Neural progenitor cell (in vitro differentiated cells): ENCODE results near the gene PPP5C. TPM values are rescaled to one million over a fixed set of nuclear protein-coding genes. Genes with fewer than 3 reads are reported as not detected.

Source experiments
- DNase-seq: peaks from one replicate; pipeline ENCODE4 v3.0.0-alpha.2; 2016; ENCODE audit warnings: low spot score
- H2AFZ ChIP-seq: fragments of 200-600 bp; sonication (generic); replicated peaks from 2 replicates; pipeline ENCODE4 v1.6.1; 2016; ENCODE audit warnings: antibody characterized with exemption
- H3F3A ChIP-seq: fragments of 200-600 bp; sonication (generic); 2 replicates; pipeline ENCODE4 v1.6.1; 2016; ENCODE audit warnings: antibody characterized with exemption, low read depth
- H3K27ac ChIP-seq: fragments of 200-600 bp; sonication (generic); 2 replicates; pipeline ENCODE4 v1.5.1; 2016; ENCODE audit warnings: mild to moderate bottlenecking
- H3K27me3 ChIP-seq: fragments of 200-600 bp; sonication (generic); 2 replicates; pipeline ENCODE4 v1.6.1; 2016; ENCODE audit warnings: mild to moderate bottlenecking, moderate library complexity
- H3K36me3 ChIP-seq: fragments of 200-600 bp; sonication (generic); 2 replicates; pipeline ENCODE4 v1.5.1; 2016
- H3K4me1 ChIP-seq: fragments of 200-600 bp; sonication (generic); 2 replicates; pipeline ENCODE4 v1.6.1; 2016; ENCODE audit warnings: mixed run types
- H3K4me2 ChIP-seq: fragments of 200-600 bp; sonication (generic); 2 replicates; pipeline ENCODE4 v1.6.1; 2016
- H3K4me3 ChIP-seq: fragments of 200-600 bp; sonication (generic); 2 replicates; pipeline ENCODE4 v1.5.1; 2016
- H3K79me2 ChIP-seq: fragments of 200-600 bp; sonication (generic); 2 replicates; pipeline ENCODE4 v1.6.1; 2016; ENCODE audit warnings: low read depth
- H3K9ac ChIP-seq: fragments of 200-600 bp; sonication (generic); 2 replicates; pipeline ENCODE4 v1.6.1; 2016
- H3K9me3 ChIP-seq: fragments of 200-600 bp; sonication (generic); 2 replicates; pipeline ENCODE4 v1.5.1; 2016; ENCODE audit warnings: low read depth
- H4K20me1 ChIP-seq: fragments of 200-600 bp; sonication (generic); 2 replicates; pipeline ENCODE4 v1.6.1; 2016; ENCODE audit warnings: low read depth
- H3K27ac Mint-ChIP-seq: 3 replicates; pipeline ENCODE4 v1.8.0; 2021; ENCODE audit warnings: mixed read lengths
- H3K27me3 Mint-ChIP-seq: 2 replicates; pipeline ENCODE4 v1.8.0; 2022; ENCODE audit warnings: low read depth, mild to moderate bottlenecking, inconsistent platforms, moderate library complexity, mixed read lengths; ENCODE audit not compliant: insufficient read depth
- H3K36me3 Mint-ChIP-seq: 3 replicates; pipeline ENCODE4 v1.8.0; 2021; ENCODE audit warnings: mixed read lengths
- H3K4me1 Mint-ChIP-seq: 3 replicates; pipeline ENCODE4 v1.8.0; 2021; ENCODE audit warnings: mixed read lengths
- H3K4me3 Mint-ChIP-seq: 3 replicates; pipeline ENCODE4 v1.8.0; 2021; ENCODE audit warnings: mild to moderate bottlenecking, moderate library complexity, mixed read lengths
- H3K9me3 Mint-ChIP-seq: 3 replicates; pipeline ENCODE4 v1.8.0; 2020; ENCODE audit warnings: mixed read lengths
- EZH2 ChIP-seq: fragments of 200-600 bp; sonication (generic); IDR thresholded peaks from 2 replicates; pipeline ENCODE4 v1.6.1; 2017; ENCODE audit warnings: antibody characterized with exemption, mild to moderate bottlenecking, moderate library complexity
- EZH2phosphoT487 ChIP-seq: fragments of 200-600 bp; sonication (generic); IDR thresholded peaks from 2 replicates; pipeline ENCODE4 v1.6.1; 2017; ENCODE audit warnings: antibody characterized with exemption
- total RNA-seq: library from RNA; depleted of rRNA; stranded (reverse); fragments of >200 nt; gene quantifications from 2 replicates; pipeline ENCODE4 v1.2.3, GENCODE V29; 2015; ENCODE audit warnings: low replicate concordance
- TF ChIP-seq, protein P1 (sequence below): fragments of 200-600 bp; sonication (generic); IDR thresholded peaks from 2 replicates; pipeline ENCODE4 v1.5.1; 2017; ENCODE audit warnings: antibody characterized with exemption, mild to moderate bottlenecking

PPP5C gene
- total RNA-seq, 1 donor from 2014 or later, result 63.5 TPM

DNA sequence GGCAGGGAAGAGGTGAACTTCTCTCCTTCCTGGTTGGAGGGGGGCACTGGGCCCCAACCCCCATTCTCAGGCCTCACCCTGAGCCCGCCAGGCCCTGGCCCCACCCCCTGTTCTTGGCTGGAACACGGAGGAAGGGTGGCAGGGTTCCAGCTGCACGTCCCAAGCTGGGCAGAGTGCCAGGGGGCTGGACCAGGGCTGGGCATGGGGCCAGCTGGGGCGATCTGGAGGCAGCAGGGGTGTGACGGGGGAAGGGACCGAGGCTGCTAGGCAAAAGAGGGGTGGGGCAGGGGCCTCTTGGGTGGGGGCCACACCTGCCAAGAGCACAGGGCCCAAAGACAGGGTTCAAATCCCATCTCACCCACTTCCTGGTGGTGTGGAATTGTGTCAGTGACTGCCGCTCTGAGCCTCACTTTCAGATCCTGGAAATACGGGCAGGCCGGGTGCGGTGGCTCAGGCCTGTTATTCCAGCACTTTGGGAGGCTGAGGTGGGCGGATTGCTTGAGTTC lies 47.8 kb upstream of the PPP5C start:
- no peak overlapping the region for H3K27ac Mint-ChIP-seq
- H3K27ac ChIP-seq, result no peak overlapping the region
- H4K20me1 ChIP-seq, result no peaks in the 10 kb centered on the region
- H3K4me1 Mint-ChIP-seq, result peaks cover 32% of the 10 kb centered on the region
- DNase-seq, result no peak
- H3K9ac ChIP-seq, result no peak overlapping the region
- peaks cover 45% of the 10 kb centered on the region for H3K4me1 ChIP-seq
- no peaks in the 10 kb centered on the region for H3K36me3 Mint-ChIP-seq
- no peaks in the 10 kb centered on the region for H3K36me3 ChIP-seq
- H3K4me3 Mint-ChIP-seq, result peak overlapping the region; percentile 24
- no peak overlapping the region for H3K4me3 ChIP-seq
- H3K79me2 ChIP-seq, result peaks cover 20% of the 10 kb centered on the region
- TF ChIP-seq EZH2phosphoT487, result no peak
- TF ChIP-seq, protein P1, sequence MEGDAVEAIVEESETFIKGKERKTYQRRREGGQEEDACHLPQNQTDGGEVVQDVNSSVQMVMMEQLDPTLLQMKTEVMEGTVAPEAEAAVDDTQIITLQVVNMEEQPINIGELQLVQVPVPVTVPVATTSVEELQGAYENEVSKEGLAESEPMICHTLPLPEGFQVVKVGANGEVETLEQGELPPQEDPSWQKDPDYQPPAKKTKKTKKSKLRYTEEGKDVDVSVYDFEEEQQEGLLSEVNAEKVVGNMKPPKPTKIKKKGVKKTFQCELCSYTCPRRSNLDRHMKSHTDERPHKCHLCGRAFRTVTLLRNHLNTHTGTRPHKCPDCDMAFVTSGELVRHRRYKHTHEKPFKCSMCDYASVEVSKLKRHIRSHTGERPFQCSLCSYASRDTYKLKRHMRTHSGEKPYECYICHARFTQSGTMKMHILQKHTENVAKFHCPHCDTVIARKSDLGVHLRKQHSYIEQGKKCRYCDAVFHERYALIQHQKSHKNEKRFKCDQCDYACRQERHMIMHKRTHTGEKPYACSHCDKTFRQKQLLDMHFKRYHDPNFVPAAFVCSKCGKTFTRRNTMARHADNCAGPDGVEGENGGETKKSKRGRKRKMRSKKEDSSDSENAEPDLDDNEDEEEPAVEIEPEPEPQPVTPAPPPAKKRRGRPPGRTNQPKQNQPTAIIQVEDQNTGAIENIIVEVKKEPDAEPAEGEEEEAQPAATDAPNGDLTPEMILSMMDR, result no peak
- TF ChIP-seq EZH2, result no peak
- peak overlapping the region; percentile 98 for H3K4me2 ChIP-seq
- peaks cover 5% of the 10 kb centered on the region for H3K27me3 Mint-ChIP-seq
- no peaks in the 10 kb centered on the region for H3K9me3 ChIP-seq
- no peak overlapping the region for H2AFZ ChIP-seq
- H3K9me3 Mint-ChIP-seq, result peaks cover 2% of the 10 kb centered on the region
- H3F3A ChIP-seq, result peaks cover 35% of the 10 kb centered on the region
- H3K27me3 ChIP-seq, result peaks cover 7% of the 10 kb centered on the region

- Histone ChIP-seq H3K4me3 (no peak overlapping the region), H3F3A (peaks cover 32% of the 10 kb centered on the region), H3K9ac (no peak overlapping the region), H3K9me3 (no peaks in the 10 kb centered on the region), H3K36me3 (no peaks in the 10 kb centered on the region), H3K27ac (no peak overlapping the region), H3K4me1 (peaks cover 45% of the 10 kb centered on the region), H3K79me2 (peaks cover 20% of the 10 kb centered on the region), H3K27me3 (peaks cover 1% of the 10 kb centered on the region), H4K20me1 (no peaks in the 10 kb centered on the region), H3K4me2 (peak overlapping the region; percentile 64), H2AFZ (no peak overlapping the region)
- TF ChIP-seq, protein P1, result no peak
- TF ChIP-seq EZH2 (no peak), EZH2phosphoT487 (no peak)
- no peak for DNase-seq
- H3K27ac Mint-ChIP-seq, result no peak overlapping the region
- H3K9me3 Mint-ChIP-seq, result peaks cover 4% of the 10 kb centered on the region
- peaks cover 38% of the 10 kb centered on the region for H3K4me1 Mint-ChIP-seq
- H3K27me3 Mint-ChIP-seq, result peaks cover 4% of the 10 kb centered on the region
- peaks cover 6% of the 10 kb centered on the region for H3K36me3 Mint-ChIP-seq
- no peak overlapping the region for H3K4me3 Mint-ChIP-seq
Observed at GRCh38 chr19:46299695-46300094, 47.2 kb upstream of the PPP5C start.

- Mint-ChIP-seq H3K4me1 (peaks cover 36% of the 10 kb centered on the region), H3K27ac (no peak overlapping the region), H3K9me3 (peaks cover 11% of the 10 kb centered on the region), H3K36me3 (peaks cover 23% of the 10 kb centered on the region), H3K4me3 (no peak overlapping the region), H3K27me3 (peaks cover 2% of the 10 kb centered on the region)
- TF ChIP-seq, protein P1, result no peak
- TF ChIP-seq EZH2, result no peak
- no peak for TF ChIP-seq EZH2phosphoT487
- H2AFZ ChIP-seq, result no peak overlapping the region
- peaks cover 8% of the 10 kb centered on the region for H3K79me2 ChIP-seq
- H3K4me3 ChIP-seq, result peak overlapping the region; percentile 22
- H3K9me3 ChIP-seq, result no peaks in the 10 kb centered on the region
- H3K27me3 ChIP-seq, result no peaks in the 10 kb centered on the region
- peaks cover 2% of the 10 kb centered on the region for H3K36me3 ChIP-seq
- peaks cover 28% of the 10 kb centered on the region for H3F3A ChIP-seq
- H4K20me1 ChIP-seq, result no peaks in the 10 kb centered on the region
- no peak for DNase-seq
- H3K4me2 ChIP-seq, result peak overlapping the region; percentile 54
- H3K27ac ChIP-seq, result no peak overlapping the region
- H3K4me1 ChIP-seq, result peaks cover 31% of the 10 kb centered on the region
- no peak overlapping the region for H3K9ac ChIP-seq
Observed at GRCh38 chr19:46303322-46303690, 43.6 kb upstream of the PPP5C start.
